GM19043 (cell line): ENCODE results near the gene CLCN1.

Source experiments
- ATAC-seq: cut with Tn5 transposase; IDR thresholded peaks from one replicate; pipeline ENCODE4 v1.9.1; 2021; ENCODE audit warnings: low read depth; ENCODE audit not compliant: unreplicated experiment

Gene CLCN1

DNA sequence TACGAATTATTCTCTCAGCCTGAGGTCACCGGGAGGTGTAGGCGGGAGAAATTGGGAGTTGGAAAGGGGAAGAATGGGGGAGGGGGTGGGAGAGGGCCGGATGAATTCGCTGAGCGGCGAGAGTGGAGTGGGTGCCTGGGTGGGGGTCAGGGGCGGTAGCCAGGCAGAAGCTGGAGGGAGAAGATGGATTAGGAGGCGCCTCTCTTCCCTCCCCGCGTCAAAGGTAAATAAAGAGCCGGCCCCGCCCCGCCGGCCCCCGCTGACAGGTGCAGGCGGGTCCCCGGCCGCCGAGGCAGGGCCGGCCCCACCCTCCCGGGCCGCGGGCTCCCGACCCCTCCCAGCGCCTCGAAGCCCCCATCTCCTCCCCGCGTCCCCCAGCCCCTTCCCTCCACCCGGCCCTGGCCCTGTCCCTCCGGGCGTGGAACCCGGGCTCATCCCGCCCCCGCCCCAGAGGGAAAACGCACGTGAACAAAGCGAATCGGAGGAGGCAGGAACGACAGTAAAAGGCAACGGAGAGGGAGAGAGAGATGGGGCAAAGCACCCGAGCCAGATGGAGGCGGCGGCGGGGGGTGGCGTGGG, 45.7 kb downstream of the CLCN1 start:
- no peak for ATAC-seq

DNA sequence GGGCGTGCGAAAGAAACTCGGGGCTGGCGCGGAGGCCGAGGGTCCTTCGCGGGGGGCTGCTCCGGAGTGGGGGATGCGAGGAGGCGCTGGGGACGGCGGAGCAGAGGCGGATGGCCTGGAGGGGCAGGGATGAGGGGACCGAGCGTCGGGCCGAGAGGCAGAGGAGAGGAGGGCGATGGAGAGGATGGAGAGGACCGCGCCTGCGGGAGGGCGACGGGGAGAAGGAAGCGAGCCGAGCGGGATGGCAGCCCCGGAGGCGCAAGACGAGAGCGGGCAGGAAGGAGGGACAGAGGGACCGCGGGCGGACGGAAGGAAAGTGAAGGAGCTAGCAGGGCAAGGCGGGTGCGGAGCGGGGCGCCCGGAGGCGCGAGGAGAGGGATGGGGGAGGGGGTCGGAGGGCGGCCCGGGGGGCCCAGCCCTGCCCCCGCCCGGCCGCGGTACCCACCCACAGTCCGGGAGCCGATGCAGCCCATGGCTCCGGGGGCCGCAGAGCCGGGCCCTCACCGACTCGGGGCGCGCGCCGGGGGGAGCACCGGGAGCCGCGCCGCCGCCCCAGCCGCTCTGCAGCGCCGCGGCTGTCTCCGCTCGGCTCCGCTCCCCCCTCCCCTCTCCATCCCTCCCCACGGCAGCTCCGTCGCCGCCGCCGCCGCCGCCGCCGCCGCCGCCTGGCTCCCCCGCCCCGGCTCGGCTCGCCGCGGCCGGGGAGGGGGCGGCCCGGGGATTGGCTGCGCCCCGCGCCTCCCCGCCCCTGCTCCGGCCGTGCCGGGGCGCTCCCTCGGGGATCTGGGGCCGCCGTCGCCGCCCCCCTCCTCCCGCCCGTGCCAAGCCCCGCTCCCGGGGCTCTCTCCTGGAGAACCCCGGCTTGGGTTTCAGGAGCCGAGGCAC, 46.5 kb downstream of the CLCN1 start, which contains the start of gene FAM131B:
Gene FAM131B (minus strand): TSS at position 583 of the 885 bp plus-strand sequence. CDS start 110 bp downstream, at position 473.
- no peak for ATAC-seq

DNA sequence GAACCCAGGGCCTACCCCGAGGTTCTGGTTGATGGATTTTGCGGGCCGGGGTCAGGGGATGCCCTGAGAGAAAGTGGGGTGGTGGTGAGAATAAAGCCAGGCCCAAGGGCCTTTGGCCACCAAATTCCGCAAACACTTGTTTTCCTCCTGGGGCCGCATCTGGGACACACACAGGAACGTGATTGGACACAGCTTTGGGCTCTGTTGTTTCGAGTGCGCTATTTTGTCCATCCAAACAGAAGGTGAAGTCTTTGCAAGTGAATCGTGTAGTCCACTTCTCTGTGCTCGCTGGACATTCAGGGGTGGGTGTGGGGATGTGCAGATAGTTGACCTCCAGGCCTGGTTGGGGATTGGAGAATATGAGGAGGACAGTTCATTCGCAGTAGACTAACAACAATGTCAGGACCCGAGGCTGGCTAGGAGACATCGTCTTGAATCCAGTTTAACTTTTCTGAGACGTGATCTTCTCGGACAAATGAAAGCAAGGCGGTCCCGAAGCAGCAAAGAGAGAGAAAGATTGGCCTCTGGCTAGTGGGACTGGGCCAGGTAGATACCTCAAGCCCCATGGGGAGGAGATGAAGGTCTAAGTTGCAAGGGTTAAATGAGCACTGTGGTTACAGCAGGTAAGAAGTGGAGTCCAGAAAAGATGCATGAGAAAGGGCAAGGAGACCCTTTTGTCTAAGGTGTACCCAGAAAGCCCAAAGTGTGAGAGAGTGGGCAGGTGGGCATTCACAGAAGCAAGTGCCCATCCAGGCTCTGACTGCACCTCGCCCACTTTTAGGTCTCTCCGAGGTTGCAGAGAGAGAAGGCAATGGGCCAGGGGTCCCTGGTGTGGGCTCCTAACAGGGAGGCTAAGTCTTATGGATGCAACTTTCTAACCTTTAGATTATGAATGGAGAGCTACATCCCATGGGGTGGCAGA, 47.4 kb downstream of the CLCN1 start:
- ATAC-seq = no peak

DNA sequence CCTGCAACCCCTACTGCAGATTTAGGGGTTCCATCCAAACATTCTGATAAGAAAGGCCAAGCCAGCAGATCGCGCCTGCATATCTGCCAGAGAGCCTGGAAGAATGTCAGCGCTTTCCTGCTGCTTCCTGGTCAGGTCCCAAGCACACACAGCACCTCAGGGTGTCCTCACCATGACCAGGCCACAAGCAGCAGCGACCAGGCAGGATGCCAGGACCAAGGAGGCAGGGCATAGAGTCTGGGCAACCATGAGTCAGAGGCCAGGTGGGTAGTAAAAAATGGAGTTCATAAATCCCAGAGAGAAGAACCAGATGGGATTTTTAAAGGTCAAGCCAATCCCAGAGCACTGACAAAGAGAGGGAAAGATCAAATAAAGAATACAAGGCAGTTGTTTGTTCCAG, 52.1 kb downstream of the CLCN1 start:
- no peak for ATAC-seq

DNA sequence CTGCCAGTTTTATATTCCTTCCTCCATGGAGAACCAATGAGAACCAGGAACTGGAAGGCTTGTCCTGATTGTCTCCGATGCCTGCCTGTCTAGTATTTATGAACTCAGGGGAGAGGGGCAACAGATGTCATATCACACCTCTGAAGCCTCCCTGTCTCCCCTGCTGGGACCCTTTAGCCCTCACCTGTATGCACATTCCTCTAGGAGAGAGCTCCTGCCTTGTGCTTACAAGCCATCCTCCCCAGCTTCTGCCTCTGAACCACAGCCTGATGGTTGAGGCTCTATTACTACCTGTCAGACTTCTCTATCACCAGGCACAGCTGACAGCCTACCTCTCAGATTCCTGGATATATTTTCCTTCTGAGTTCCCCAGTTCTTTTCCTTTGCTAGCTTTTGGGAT, 52.5 kb downstream of the CLCN1 start:
- no peak for ATAC-seq

DNA sequence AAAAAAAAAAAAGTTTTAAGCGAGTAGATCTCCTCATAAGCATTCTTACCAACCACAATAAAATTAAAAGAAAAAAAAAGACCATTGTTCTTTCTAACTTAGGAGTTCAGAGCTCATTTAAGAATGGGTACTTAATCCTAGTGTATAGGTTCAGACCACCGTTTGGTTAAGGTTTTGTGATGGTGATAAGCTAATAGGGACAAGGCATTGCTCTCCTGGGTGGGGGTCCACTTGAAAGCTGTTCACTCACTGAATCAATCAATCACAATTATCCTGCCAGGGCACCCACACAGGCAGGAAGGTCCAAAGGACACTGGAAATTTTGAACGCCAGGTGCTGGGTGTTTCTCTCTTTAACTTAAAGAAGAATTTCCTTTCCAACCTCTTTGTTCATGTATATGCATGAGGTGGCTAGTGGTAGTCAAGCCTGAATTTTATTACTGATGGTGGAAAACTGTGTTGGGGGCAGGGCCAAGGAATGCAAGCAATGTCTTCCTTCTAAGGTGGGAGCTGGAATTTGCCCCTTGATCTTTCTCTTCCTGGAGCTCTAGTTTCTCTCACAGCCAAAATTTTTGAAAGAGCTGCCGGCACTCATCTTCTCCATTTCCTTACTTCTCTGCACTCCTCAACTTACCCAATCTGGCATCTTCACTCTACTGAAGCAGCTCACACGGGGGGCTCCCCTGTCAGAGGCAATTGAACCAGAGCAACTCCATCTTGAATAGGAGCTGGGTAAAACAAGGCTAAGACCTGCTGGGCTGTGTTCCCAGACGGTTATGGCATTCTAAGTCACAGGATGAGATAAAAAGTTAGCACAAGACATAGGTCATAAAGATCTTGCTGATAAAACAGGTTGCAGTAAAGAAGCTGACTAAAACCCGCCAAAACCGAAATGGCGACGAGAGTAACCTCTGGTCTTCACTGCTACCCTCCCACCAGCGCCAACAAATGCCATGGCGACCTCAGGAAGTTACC, 54.1 kb downstream of the CLCN1 start:
- ATAC-seq = no peak

DNA sequence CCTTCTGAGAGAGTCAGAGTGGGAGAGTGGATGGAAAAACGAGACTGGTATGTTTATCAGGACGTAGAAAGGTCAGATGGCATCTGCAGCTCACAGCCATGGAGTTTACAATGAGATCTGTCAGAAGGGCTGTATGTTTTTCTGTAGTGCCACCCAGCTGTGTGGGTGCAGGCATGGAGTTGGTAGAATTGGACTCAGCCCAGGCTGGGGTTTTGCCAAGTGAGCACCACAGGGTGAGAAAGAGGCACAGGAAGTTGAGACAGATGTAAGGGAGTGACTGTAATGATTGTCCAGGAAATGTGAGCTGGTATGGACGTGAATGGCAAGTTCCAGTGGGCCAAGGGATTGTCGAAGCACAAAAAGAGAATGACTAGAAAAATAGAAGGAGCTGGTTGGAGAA, 56.2 kb downstream of the CLCN1 start:
- ATAC-seq = no peak

DNA sequence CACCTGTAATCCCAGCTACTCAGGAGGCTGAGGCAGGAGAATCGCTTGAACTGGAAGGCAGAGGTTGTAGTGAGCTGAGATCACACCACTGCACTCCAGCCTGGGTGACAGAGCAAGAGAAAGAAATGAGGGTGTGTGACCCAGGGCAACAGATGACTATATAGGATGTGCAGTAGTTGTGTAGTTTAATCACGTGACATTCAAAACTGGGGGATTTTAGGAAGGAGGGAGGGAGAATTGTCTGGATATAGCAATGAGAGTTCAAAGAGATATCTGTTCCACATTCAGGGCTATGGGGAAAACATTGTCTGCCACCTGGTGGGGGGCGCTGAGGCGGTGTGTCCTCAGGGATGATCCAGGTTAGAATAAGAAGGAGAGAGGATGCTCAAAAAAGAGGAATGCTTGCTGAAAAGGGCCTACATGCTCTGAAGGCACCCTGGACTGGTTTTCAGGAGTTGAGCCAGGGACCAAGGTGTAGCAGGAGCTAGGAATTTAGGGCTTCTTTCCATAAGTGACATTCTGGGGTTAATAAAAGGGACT, 57.4 kb downstream of the CLCN1 start:
- ATAC-seq = no peak

DNA sequence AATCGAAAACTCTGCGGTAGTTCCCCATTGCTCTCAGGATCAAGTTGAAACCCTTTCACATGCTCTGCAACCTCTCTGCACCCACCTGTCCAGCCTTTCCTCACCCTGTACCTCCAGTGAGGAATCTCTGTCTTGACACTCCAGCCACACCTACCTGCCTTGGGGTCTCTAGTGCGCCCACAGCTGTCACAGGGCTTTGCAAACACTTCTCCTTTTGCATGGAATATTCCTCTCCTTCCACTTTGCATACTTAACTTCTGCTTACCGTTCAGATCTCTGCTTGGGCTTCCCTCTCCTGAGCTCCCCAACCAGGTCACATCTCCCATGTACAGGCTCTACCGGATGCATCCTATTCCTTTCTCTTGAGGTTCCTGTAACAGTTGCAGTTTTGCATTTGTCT, 58.6 kb downstream of the CLCN1 start:
- no peak for ATAC-seq

DNA sequence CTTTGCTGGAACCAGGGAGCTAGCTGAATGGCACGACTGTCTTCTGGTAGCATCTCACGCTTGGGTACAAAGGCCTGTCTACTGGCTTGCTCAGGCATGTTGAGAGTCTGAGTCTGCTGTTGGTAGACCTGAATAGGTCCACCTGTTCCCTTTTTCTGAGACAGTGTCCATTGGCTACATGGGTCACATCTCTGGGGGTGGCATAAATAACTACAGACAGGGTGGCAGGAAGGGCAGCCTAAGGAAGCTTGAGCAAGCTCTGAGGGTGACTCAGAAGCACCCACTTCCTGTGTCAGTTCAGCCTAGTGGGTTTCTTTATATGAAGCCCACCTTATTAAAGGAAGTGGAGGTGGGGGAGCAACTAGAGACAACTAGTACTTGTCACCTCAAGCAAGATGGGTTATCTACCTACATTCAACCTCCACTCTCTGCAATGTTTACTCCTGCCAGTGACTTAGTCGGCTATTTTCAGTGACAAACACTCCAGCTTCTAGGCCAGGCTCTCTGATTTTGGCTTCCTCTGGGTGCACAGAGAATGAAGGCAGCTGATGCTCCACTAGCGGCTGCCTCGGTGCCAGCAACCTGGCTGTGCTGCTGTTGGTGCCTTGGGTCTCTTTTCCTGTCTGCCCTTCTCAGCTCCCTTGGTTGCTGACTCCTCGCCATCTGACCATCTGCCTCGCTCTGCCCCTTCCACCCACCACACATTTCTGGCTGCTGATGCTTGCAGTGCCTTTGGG, 59.6 kb downstream of the CLCN1 start:
- no peak for ATAC-seq

DNA sequence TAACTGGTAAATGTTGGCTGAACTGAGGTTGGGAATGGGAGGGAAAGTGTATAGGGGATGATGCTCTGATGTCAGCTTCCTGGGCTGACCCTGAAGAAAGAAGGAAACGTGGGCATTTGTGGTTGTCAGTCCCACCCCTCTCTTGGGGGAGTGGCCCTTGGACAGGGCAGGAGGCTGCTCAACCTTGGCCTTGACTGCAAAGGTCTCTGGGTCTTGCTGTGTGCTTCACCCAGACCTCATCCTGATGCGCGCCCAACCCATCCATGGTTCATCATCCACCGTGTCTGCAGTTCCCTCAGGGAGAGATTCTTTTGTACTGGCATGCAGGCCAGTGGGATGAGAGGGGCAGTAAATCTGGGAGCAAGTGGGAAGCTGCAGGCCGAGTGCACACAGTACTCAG, 60.5 kb downstream of the CLCN1 start:
- no peak for ATAC-seq

DNA sequence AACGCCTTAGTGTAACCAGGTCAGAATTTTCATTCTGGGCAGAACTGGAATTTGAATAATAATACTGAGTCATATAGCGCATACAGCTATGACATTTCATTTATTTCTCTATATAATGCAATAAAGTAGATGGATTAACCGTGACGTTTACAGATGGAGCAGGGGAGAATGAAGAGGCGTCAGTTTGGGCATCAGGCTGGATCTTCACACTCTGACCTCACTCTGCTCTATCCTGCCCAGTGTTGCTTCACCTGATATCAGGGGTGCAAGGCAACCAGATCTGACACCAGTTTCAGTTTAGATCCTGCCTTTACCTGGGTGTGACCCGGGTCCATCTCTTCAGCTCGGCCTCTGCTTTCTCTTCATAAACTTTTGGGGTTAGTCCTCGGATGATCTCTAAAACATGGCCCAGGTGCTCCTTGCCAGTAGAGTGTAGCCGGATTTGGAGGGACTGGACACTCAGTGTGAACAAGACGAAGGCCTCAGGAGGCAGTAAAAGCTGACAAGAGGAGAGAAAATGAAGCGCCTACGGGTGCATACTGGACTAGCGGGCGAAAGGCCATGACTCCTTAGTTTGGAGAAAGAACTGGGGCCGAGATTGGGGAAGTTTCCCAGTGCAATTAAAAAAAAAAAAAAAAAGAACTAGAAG, 63.8 kb downstream of the CLCN1 start:
- peak; percentile 2 for ATAC-seq

DNA sequence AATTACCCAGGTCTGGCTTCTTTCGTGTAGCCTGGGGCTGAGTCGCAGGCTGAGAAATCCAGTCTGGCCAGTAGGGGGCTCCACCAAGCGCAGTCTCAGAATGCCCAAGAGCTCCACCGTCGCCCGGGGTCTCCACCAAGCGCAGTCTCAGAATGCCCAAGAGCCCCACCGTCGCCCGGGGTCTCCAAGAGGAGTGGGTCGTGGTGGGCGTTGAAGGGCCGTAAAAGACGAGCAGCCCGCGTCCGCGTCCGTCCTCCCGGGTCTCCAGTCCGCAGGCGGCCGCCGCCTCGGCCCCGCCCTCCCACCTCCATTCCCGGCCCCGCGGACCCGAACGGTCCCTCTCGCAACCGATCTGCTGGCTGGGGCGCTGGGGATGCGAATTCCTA, 64.3 kb downstream of the CLCN1 start:
- ATAC-seq = peak; percentile 47

DNA sequence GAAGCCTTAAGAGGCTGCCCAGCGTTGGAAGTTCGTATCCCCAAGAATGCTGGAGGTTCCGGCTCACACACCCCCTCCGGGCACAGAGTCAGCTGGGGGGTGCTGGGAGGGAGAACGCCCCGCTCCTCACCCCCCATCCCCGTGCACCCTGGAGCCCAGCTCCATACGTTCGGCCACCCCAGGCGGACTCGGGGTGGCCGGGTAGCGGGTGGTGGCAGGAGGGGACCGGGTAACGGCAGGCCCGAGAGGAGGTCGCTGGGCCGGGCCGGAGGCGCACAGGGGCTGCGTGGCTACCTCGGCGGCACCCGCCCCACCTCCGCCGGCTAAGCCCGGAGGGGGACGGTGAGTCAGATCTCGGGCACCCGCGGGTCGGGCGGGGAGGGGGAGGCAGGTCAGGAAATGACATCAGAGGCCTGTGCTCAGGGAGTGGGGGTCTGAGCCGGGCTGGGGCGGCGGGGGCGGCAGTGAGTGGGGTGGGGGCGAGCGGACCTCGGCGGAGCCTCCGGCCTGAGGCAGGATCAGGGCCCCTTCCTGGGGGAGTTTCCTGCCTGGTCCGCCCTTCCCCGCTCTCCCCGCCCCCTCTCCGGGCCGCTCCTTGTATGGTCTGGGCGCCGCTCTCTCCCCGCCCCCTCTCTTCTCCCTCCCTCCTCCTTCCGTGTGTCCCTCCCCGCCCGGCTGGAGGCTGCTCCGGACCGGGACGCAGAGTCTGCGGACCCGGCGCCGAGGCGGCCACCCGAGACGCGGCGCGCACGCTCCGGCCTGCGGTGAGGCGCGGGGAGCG, 64.9 kb downstream of the CLCN1 start, which contains the start of gene ZYX:
Gene ZYX (plus strand): TSS at position 700 of the 781 bp plus-strand sequence. CDS start 227 bp downstream, outside the sequence.
- ATAC-seq = peak; percentile 65

DNA sequence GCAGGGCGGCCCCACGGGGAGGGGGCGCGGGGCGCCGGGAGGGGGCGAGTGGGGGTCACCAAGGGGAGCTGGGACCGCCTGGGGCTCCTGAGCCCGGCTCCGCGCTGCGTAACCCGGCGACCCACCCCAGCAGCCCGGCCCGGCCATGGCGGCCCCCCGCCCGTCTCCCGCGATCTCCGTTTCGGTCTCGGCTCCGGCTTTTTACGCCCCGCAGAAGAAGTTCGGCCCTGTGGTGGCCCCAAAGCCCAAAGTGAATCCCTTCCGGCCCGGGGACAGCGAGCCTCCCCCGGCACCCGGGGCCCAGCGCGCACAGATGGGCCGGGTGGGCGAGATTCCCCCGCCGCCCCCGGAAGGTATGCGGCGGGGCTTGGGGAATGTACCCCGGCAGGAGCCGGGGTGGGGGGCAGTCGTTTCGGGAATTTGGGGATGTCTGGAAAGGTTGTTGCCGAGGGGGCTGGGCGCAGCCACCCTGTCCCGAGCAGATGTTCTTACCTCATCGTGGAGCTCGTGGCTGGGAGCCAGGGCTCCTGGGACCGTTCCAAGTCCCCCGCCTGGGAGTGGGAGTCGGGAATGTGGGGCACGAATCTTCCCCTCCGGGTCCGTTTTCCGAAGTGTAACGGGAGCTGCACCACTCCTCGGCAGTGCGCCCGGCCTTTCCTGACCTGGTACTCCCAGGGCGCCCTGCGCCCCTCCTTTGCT, 65.7 kb downstream of the CLCN1 start:
- ATAC-seq = peak; percentile 7

DNA sequence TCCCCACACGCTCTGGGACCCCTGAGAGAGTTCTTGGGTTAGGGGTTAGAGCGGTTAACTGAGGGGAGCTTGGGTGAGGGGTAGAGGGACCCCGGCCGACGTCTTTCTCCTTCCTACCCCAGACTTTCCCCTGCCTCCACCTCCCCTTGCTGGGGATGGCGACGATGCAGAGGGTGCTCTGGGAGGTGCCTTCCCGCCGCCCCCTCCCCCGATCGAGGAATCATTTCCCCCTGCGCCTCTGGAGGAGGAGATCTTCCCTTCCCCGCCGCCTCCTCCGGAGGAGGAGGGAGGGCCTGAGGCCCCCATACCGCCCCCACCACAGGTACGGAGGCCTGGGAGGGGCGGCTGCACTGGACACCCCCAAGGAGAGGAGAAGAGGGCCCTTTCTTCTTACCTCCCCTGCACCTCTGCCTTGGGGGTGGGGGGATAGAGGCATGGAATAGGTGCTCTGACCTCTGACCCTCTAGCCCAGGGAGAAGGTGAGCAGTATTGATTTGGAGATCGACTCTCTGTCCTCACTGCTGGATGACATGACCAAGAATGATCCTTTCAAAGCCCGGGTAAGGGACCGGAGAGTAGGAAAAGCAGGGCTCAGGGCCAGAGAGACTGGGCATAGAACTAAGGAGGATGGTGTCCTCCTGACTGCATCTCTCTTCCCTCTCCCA, 66.3 kb downstream of the CLCN1 start:
- ATAC-seq = no peak
